Adipose tissue (tissue), 3 donors: ENCODE measurements around the gene TRIM8. TPM values are rescaled to one million over a fixed set of nuclear protein-coding genes. Genes with fewer than 3 reads are reported as not detected.

Source experiments
- H3K27ac ChIP-seq: one replicate; pipeline ENCODE4 v1.5.1; 2013; ENCODE audit warnings: low read depth, low read length
- WGBS, 3 donors: extraction: QIAGEN DNeasy Blood & Tissue Kit; methylation state at CpG; one replicate each; pipeline ENCODE4 v1.1.7; 2013; 5-methylcytosine and 5-hydroxymethylcytosine counted together
- polyA plus RNA-seq, 3 donors: library from polyadenylated mRNA; stranded (reverse); fragments of 200-250 nt; gene quantifications; one replicate each; pipeline ENCODE4 v1.2.3, GENCODE V29; 2013
- donor health status: healthy with polysubstance abuse.
- donor health status: Bipolar disorder and iron deficiency.
- donor health status: healthy.

The TRIM8 gene
- polyA plus RNA-seq, 3 donors, result 76.1 to 174 (median 115) TPM

DNA sequence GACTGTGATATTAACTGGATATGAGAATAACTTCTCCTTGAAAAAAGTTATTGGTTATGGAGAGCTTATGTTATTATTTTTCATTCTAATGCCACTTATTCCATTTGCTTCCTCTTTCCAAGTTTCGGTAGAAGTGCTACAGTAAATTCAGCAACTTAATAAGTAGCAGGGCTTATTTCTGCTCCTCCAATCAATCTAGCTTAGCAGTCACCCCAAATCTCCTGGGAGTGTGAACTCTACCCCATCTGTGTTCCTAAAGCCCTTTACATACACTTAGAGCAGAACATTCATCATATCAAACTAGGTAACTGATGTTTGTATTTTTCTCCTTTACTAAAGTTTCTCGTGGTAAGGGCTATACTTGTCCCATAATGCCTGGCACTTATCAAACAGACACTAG lies 61.3 kb downstream of the TRIM8 start:
- no peak overlapping the region for H3K27ac ChIP-seq
- WGBS, 3 donors, result 53 to 59% (median 54%) methylated on average over 2 of the region's 2 CpGs

Other genes starting within 250 kb of the TRIM8 start
- 10 to 100 TPM; 16.1 to 64.8 (median 18.8) TPM for gene NFKB2, start 248.8 kb upstream of the TRIM8 start, polyA plus RNA-seq
- 1 to 10 TPM in 2 of 3 donors, under 1 TPM in 1; 0.83 to 2.7 (median 1.2) TPM for gene PSD, start 225.7 kb upstream of the TRIM8 start, polyA plus RNA-seq
- gene FBXL15, start 223.6 kb upstream of the TRIM8 start, polyA plus RNA-seq, result 10 to 100 TPM in 2 of 3 donors, 1 to 10 TPM in 1; 8.9 to 19.5 (median 18.3) TPM
- gene CUEDC2, start 211.9 kb upstream of the TRIM8 start, polyA plus RNA-seq, result 10 to 100 TPM; 37.6 to 61.4 (median 59.0) TPM
- gene C10orf95, start 192.9 kb upstream of the TRIM8 start, polyA plus RNA-seq, result under 1 TPM in 2 of 3 donors, not detected in 1; 0.06 to 0.44 TPM
- 10 to 100 TPM; 28.7 to 69.2 (median 61.5) TPM for gene ACTR1A, start 141.8 kb upstream of the TRIM8 start, polyA plus RNA-seq
- gene SUFU, start 140.5 kb upstream of the TRIM8 start, polyA plus RNA-seq, result 1 to 10 TPM; 2.7 to 5.3 (median 3.6) TPM
- 10 to 100 TPM in 1 of 3 donors, 1 to 10 TPM in 2; 4.9 to 12.6 (median 6.8) TPM for gene ARL3, start 69.9 kb downstream of the TRIM8 start, polyA plus RNA-seq
- gene SFXN2, start 70.2 kb downstream of the TRIM8 start, polyA plus RNA-seq, result 10 to 100 TPM in 2 of 3 donors, 1 to 10 TPM in 1; 3.0 to 11.5 (median 10.8) TPM
- gene WBP1L, start 99.5 kb downstream of the TRIM8 start, polyA plus RNA-seq, result 10 to 100 TPM; 13.4 to 64.1 (median 36.3) TPM
- gene CYP17A1, start 192.9 kb downstream of the TRIM8 start, polyA plus RNA-seq, result 1 to 10 TPM in 1 of 3 donors, under 1 TPM in 2; 0.34 to 2.4 (median 0.46) TPM
- 10 to 100 TPM; 21.4 to 37.8 (median 28.0) TPM for gene BORCS7, start 209.8 kb downstream of the TRIM8 start, polyA plus RNA-seq
- 10 to 100 TPM in 1 of 3 donors, 1 to 10 TPM in 2; 2.6 to 17.0 (median 7.3) TPM for gene AS3MT, start 225.0 kb downstream of the TRIM8 start, polyA plus RNA-seq